Stimulated activated CD4-positive, alpha-beta T cell treated with anti-CD3 and anti-CD28 coated beads, Interleukin-1b, Interleukin-23, amount 100 ng/mL, for 48 hours (primary cell): Measurements from ENCODE around the gene USP7.
"Not testable (repeated sequence)": the region's sequence is repeated elsewhere in the genome, so short reads cannot be mapped to it uniquely, and the experiment has no call there.

ENCODE experiments used
- DNase-seq: peaks from one replicate; pipeline ENCODE4 v3.0.0-alpha.2; 2020

The USP7 gene

DNA sequence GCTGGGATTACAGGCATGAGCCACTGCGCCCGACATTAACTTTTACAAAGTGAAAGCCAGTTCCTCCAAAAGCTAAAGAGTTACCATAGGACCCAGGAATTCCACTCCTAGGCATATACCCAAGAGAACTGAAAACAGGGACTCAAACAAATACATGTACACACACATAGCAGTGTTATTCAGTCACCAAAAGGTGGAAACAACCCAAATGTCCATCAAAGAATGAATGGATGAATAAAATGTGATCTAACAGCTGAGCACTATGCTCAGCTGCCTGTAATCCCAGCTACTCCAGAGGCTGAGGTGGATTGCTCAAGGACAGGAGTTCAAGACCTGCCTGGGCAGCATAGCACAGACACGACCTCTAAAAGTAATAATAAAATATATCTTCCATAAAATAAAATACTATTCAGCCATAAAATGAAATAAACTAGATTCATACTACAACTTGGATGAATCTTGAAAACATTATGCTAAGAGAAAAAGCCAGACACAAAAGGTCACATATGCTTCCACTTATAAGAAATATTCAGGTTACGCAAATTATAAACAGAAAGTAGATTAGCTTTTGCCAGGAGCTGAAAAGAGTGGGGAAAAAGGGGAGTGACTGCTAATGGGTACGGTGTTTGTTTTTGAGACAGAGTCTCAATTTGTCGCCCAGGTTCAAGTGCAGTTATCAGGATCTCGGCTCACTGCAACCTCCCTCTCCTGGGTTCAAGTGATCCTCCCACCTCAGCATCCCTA, 9.3 kb upstream of the USP7 start:
- no peak for DNase-seq

DNA sequence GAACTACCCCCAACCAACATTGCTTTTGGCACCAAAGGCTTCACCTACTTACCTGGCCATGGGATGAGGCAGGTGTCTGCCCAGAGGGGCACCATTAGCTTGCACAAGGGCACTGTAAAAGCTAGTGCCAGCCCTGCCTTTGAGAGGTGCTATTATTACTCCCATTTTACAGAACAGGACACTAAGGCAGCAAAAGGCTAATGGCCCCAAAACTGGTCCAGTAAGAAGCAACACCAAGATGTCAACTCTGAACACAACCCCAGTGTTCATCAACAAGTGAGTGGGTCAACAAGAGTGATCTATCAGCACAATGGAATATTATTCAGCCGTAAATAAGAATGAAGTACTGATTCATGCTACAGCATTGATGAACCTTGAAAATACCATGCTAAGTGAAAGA, 7.7 kb upstream of the USP7 start:
- no peak for DNase-seq

DNA sequence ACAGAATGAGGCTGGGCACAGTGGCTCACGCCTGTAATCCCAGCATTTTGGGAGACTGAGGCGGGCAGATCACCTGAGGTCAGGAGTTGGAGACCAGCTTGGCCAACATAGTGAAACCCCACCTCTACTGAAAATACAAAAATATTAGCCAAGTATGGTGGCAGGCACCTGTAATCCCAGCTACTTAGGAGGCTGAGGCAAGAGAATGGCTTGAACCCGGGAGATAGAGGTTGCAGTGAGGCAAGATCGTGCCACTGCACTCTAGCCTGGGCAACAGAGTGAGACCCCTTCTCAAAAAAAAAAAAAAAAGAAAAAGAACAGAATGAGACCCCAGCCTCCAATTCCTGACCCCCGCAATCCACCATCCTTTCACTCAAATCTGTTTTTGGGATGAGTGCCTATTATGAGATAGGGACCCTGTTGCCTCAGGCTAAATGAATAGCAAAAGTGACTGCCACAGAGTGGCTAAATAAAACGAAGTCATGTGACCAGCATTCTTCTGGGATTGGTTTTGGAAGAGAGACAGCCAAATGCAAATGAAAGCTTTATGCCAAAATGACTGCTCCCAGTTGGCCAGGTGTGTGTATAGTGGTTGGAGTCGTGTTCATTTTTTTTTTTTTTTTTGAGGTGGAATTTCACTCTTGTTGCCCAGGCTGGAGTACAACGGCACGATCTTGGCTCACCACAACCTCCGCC, 5.6 kb upstream of the USP7 start:
- DNase-seq = not testable (repeated sequence)

DNA sequence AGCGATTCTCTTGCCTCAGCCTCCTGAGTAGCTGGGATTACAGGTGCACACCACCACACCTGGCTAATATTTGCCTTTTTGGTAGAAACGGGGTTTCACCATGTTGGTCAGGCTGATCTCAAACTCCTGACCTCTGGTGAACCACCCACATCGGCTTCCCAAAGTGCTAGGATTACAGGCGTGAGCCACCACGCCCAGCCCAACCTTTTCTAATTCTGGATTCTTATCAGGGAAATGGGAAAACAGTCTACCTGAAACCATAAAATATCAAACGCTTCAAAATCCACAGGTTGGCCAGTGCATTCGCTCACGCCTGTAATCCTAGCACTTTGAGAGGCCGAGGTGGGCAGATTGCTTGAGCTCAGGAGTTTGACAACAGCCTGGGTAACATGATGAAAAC, 4.3 kb upstream of the USP7 start:
- not testable (repeated sequence) for DNase-seq

DNA sequence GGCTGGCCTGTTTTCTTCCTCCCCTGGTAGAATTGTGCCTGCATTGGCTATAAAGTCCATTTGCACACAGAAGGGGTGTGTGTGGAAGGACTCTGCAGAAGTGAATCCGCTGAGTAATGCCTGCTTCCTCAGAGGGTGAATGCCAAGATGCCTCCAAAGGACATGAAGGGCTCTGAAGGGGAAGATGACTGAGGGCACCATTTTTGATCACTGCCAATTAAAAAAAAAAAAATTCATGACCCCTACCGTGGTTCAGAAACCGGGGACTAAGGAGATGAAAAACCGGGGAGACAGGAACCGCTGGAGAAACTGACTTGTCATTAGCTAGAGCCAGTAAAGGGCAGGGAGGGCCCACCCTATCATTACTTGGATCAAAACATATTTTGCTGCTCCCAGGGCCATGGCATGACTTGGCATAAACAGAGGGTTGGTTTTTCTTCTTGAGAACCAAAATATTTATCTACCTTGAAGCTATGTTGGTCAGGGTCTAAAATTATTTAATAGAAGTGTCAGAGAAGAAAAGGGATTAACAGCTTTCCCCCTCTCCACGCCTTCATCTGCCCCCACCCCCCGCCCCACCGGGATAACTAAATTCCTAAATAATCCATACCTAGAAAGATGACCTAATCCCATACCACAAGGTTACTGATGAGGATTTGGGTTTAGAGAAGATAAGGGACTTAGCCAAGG, 3.6 kb upstream of the USP7 start:
- no peak for DNase-seq

GRCh38 chr16:8966817-8967131, 3.1 kb upstream of the USP7 start:
- no peak for DNase-seq

DNA sequence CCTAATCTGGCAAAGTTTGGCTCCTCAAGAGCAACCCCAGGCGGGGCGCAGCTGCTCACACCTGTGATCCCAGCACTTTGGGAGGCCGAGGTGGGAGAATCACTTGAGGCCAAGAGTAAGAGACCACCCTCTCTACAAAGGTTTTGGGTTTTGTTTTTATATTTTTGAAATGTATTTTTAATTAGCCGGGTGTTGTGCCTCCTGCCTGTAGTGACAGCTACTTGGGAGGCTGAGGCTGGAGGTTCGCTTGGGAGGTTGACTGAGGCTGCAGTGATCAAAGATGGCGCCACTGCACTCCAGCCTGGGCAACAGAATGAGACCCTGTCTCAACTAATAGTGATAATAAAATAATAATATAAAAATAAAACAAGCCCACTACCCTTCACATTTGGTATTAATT, 756 bp upstream of the USP7 start:
- no peak for DNase-seq

GRCh38 chr16:8963010-8963820, 491 bp downstream of the USP7 start:
- DNase-seq = no peak

DNA sequence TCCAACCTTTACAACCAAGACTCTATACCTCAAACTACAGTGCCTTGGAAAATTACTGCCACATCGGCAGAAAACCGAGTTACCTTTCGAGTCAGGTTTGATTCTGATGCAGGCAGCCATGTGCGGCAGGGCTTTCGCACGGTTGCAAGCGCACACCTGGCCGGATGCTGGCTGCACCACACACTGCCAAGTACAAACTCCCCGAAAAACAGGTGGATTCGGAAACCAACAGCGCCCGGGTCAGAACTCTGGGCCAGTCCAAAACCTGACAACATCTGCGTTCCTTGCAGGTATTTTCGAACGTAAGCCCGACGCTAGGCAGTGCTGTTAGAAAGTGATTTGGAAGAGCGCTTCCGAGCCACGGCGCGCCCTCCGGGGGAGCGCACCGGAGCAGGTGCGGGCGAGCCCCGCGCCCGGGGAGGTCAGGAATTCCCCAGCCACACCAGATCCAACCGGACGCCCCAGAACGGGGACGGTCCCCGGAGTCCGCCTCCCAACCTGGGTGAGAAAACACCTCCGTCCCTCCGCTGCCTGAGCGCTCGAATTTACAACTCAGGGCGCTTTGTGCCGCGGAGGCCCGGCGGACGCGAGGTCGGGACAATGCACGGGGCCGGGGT, 1.2 kb downstream of the USP7 start:
- peak; percentile 42 for DNase-seq

GRCh38 chr16:8961811-8962390, 1.8 kb downstream of the USP7 start:
- no peak for DNase-seq

DNA sequence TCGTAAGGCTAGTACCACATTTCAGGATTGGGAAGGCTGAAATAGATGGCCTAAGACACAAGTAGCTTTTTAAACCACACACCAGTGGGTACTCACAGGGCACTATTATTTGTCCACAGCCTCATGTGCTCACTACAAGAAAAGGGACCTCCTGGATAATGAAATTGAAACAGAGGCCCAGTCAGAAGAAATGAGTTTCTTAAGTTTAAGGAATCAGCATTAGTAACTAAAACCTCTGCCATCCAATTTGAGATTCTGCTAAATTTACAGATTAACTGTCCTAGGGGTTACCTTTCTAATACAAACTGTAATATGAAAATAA, 3.0 kb downstream of the USP7 start:
- no peak for DNase-seq

GRCh38 chr16:8959921-8960787, 3.6 kb downstream of the USP7 start:
- DNase-seq = no peak

DNA sequence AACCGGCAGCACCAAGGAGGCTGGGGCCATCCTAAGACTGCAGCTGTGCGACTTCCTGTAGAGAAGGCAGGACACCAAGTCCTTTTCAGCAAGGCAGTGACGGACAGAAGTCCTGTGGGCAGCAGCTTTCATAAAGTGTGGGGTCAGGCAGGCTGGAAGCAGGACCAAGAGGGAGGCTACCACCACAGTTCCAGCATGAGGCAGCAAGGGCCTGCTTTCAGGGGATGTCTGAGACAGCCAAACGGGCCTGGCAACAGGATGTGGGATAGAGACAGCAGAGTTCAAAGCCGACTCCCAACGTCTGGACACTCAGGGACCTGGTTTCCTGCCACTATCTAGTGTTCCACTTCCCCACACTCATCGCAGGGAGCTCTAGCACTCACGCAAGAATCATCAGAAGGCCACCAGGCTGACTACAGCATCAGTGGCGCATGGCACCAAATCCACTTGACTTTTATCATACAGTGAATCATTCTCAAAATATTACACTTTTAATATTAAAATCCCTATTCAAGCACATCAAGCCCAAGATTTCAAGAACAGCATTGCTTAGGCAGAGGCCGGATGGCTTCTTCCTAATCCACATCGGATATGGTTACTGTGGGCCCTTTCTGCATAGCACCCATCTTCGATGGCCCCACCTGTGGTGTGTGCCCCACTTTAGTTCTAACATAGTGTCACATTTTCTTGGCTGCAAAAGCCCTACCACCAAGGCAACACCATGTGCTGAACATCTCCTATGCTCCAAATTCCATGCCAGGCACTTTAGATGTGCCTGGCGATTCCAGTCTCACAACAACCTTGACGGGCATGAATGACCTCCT, 5.2 kb downstream of the USP7 start:
- DNase-seq = no peak

DNA sequence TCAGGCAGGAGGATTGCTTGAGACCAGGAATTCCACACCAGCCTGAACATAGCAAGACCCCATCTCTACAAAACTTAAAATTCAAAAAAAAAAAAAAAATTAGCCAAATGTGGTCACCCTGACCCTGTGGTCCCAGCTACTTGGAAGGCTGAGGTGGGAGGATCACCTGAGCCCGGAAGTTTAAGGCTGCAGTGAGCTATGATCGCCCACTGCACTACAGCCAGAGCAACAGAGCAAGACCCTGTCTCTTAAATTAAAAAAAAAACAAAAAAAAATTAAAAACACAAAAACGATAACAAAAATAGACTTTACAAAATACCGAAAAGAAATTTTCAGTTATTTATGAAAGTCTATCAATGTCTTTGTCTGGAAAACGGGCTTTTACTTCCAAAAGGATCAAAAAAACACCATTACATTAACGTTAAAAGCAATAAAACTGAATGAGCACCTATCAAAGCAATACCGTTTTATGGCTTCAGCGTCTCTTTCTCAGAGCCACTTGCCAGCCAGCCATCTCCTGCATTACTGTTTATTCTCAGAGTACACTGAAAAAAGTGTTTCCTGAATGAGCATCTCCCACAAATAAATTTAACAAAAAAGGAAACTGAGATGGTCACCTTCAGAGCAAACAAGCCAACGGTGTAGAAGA, 6.1 kb downstream of the USP7 start:
- no peak for DNase-seq

DNA sequence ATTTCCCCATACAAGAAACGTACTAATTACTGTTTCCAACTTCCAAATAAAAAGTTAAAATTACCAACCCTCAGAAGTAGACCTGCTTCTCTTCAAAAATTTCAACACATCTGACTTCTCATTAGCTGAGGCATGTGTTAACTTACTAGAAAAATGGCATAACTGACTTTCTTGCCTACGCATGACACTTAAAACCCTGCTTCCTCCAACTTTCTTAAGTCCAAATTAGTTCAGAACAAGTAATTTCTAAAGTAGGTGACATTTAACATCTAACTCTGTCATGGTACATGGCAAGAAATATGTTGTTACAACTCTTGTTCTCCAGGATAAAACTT, 6.7 kb downstream of the USP7 start:
- no peak for DNase-seq

DNA sequence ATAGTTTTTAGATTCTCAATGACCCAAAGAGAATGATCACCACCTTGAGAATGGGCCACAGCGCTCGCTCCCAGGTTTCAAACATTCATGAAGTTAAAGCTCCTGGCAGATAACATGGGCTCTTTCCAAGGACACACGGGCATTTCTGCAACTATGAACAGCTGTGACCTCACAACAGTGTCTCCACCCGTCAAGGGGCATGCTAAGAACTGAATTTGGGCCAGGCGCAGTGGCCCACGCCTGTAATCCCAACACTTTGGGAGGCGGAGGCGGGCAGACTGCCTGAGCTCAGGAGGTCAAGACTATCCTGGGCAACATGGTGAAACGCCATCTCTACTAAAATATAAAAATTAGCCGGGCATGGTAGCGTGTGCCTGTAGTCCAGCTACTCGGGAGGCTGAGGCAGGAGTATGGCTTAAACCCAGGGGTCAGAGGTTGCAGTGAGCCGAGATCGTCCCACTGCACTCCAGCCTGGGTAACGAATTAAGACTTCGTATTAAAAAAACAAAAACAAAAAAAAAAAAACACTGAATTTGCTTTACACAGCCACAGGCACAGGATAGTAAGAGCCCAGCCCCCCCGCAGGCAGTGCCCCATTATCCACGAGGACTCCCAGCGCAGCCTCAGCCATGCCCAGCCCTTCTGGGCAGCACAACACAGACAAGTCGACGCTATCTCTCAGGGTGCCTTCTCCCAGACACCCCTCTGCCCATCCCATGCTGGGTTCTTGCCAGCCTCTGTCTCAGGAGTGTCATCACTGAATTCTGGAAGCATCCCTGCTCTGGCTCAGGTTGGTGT, 7.2 kb downstream of the USP7 start:
- no peak for DNase-seq

DNA sequence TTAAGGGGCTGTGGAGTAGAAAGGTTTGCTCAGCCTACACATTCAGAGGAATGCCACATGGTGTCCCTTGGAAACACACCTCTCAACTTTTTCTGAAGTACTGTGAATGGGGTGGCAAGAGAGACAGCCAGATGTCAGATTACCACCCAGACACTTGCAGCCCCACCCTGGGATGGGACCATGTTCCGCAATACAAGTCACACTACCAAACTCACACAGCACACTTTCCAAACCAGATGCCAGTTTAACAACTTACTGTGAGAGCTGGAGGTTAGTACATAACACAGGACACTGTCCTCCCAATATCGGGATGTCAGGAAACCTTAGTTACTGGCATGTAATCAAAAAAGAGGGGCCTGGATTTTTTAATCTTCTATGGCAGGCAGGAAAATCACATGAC, 7.9 kb downstream of the USP7 start:
- DNase-seq = no peak

GRCh38 chr16:8953064-8953463, 10.6 kb downstream of the USP7 start:
- no peak for DNase-seq

GRCh38 chr16:8952281-8952751, 11.4 kb downstream of the USP7 start:
- no peak for DNase-seq
